Ammon's horn (tissue), 1 donor: Measurements from ENCODE around the gene IL17REL.

ENCODE experiments used
- DNase-seq: peaks from one replicate; pipeline ENCODE4 v3.0.0-alpha.2; 2016; ENCODE audit warnings: low spot score

IL17REL gene

GRCh38 chr22:50012211-50013181 is at the start of gene IL17REL:
IL17REL (minus strand) TSS chr22:50012765; CDS start chr22:50012646, 119 bp downstream.
- DNase-seq = no peak

GRCh38 chr22:50061824-50062355 is 49.3 kb upstream of the IL17REL start:
- DNase-seq = no peak

GRCh38 chr22:50061141-50061823 is 48.7 kb upstream of the IL17REL start:
- DNase-seq = no peak

DNA sequence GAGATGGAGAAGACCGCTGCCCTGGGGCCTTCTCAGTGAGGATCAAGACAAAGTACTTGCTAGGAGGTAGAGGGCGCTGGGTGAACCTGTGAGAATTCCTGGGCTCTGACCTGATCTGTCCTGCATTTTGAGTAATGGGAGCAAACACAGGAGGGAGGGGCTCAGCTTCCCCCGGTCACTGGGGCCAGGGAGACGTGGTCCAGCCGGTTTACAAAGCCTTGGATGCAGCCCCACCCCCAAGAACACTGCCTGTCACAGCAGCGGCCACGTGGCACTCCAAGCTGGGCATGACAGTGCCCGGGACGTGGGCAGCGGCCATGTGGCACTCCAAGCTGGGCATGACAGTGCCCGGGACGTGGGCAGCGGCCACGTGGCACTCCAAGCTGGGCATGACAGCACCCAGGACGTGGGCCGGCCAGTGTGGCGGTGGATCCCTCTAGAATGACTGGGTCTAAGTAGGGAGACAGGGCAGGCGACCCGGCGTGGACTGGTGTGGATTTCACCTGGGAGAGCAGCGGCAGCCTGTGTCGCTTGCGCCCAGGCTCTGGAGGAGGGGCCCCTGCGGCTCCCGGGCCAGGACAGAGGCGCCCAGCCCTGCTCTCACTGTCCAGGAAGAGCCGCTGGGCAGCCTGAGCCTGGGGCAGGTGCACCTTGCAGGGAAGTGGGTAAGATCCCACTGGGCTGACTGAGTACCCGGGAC is 48.0 kb upstream of the IL17REL start:
- no peak for DNase-seq

DNA sequence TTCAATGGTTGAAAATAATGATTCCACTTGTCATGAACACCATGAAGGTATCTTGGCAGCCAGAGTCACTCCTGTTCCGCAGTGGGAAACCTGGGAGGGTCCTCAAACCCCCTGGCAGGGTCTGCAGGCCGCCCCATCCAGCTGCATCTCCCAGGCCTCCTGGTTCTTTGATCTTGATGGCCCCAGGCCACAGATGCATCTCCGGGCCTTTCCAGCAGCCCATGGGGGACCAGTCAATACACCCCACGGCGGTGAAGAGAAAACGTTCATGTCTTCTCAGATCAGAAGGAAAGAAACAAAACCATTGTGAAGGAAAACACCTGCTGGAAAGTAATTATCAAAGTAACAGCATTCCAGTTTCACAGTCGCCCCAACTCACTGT is 47.3 kb upstream of the IL17REL start:
- DNase-seq = no peak

GRCh38 chr22:50058906-50059880 is 46.6 kb upstream of the IL17REL start:
- no peak for DNase-seq

GRCh38 chr22:50058061-50058905 is 45.7 kb upstream of the IL17REL start, which contains the start of gene TTLL8:
TTLL8 (minus strand) TSS chr22:50058298.
- no peak for DNase-seq

- no peak for DNase-seq
Measured at GRCh38 chr22:50057278-50058060, 44.9 kb upstream of the IL17REL start.

- DNase-seq = no peak
Measured at GRCh38 chr22:50056214-50056972, 43.8 kb upstream of the IL17REL start.

DNA sequence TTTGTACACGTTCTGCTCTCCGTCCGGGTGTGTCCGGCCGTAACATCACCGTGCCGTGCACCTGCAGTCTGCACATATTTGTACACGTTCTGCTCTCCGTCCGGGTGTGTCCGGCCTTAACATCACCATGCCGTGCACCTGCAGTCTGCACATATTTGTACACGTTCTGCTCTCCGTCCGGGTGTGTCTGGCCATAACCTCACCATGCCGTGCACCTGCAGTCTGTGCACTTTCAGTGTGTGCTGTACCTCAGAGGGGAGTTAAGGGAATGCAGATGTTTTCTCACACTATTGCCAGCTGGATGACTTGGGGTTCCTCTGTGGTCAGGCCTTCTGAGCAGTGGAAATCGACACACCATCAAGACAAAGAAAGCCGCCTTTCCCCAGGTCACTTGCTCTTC is 41.3 kb upstream of the IL17REL start:
- no peak for DNase-seq

GRCh38 chr22:50051930-50052329 is 39.4 kb upstream of the IL17REL start:
- DNase-seq = no peak

DNA sequence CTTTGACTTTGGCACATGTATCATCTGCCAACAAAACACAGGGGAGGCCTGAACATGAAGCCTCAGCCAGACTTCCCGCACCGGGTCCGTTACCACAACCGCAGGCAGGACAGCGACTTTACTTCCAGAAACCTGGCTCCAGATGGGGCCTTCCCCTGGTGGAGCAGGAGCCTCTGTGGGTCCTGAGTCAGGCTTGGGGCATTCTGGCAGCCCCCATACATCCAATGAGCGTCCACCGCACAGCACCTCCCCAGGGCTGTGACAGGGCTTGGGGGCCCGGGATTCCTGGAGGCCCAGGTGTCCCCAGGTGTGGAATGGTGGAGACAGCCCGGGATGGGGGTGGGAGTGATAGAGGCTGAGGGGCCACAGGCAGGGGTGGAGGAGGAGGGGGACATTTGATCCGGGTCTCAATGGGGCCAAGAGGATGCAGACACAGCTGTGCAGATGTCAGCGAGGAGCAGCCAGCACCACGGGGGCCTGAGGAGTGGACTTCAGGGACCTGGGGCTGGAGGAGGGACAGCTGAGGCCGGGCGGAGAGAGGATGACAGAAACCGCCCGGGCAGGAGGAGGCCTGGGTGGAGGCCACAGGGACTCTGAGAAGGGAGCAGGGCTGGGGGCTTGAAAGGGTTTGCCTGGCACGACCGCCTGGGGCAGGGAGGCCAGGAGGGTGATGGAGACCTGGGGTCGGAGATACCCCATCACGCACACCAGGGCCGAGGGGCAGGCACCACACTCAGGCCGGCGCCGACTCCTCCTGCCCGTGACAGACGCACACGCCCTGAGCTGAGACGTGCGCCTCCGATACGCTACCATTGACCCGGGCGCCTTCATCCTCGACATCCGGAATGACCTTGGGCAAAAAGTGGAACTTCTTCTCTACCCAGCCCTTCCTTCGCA is 37.0 kb upstream of the IL17REL start:
- DNase-seq = no peak

DNA sequence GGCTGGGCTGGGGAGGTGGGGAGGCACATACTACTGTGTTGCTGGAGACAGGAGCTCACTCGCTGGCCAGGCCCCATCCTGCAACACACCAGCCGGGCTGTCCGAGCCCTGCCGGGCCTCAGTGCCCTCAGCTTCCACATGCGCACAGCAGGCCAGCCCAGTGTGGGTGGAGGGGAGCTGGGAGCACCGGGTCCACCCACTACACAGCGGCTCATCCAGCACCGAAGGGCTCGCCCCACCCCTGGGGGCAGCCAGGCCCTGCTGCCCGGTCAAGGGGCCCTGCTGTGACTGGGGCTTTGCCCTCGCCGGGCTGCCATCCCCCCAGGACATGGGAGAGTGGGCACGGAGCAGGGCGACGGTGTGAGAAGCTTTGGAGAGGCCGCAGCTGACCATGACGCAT is 36.3 kb upstream of the IL17REL start:
- no peak for DNase-seq

DNA sequence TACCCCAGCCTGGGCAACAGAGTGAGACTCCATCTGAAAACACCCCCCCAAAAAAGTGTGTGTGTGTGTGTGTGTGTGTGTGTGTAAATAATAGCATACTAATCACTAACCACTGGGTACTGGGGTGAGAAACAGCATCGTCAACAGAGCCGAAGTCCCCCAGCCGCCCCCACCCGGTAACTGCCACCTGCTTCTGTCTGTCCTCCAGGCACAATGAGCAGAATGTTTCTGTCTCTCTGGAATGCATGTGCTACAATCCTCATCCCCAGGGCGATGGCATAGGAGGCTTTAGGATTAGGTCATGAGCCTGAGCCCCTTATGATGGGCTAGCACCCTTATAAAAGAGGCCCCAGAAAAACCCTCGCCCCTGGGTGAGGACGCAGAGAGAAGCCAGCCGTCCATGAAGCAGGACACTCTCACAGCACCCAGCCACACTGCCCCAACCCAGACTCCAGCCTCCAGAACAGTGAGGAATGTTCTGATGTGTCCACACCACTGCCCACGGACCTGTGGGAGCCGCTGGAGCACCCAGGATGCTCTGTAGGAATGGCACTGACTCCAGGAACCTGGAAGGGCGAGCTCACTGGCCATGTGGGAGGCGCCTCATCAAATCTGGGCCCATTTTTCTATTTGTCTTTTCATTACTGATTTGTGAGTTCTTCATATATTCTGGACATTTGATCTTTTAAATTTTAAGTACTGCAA is 35.6 kb upstream of the IL17REL start:
- DNase-seq = no peak

GRCh38 chr22:50047346-50047745 is 34.8 kb upstream of the IL17REL start:
- DNase-seq = no peak

DNA sequence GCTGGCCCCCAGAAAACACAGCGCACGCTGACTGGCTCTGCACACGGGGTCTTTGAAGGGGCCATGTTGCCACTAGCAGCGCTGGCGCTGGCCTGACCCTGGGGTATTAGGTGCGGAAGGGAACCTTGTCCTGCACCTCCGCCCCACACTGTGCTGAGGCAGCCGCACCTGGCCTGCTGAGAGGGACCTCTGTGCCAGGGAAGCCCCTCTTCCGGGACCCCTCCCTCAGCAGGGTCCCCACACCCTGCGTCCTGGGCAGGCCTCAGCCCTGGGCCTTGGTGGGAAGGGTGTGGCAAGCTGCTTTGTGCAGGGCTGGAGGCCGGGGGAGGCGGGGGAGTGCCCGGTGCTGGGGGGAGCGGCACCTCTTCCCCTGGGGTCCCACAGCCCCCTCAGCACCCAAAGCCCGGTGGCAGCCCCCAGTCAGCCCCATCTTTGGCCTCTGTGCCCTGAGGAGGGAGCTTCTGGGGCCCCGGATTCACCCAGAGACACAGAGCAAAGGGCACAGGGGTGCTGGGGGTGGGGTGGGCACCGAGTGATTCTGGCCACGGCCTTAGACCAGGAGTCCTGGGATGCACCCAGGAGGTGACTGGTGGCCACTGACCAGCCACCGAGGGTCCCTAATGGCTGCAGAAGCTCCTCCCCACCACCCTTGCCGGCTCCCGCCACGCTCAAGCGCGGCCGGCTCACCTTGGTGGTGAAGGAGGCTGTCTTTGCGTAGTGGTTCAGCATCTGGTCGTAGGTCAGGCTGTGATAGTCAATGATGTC is 34.1 kb upstream of the IL17REL start:
- DNase-seq = no peak
